Measurements from ENCODE around the gene IFNL4.
"Not testable (repeated sequence)": the region's sequence is repeated elsewhere in the genome, so short reads cannot be mapped to it uniquely, and the experiment has no call there.

IFNL4 gene

GRCh38 chr19:39219108-39219507, 29.5 kb downstream of the IFNL4 start:
- DNase-seq = not testable (repeated sequence)

- no peak for DNase-seq
Measured at GRCh38 chr19:39218230-39219007, 30.2 kb downstream of the IFNL4 start.

- DNase-seq = no peak
Measured at GRCh38 chr19:39217094-39217493, 31.6 kb downstream of the IFNL4 start.

- DNase-seq = not testable (repeated sequence)
Measured at GRCh38 chr19:39215323-39215722, 33.3 kb downstream of the IFNL4 start.

- no peak for DNase-seq
Measured at GRCh38 chr19:39212375-39212742, 36.3 kb downstream of the IFNL4 start.

GRCh38 chr19:39211731-39212374, 36.8 kb downstream of the IFNL4 start:
- DNase-seq = no peak

- DNase-seq = no peak
Measured at GRCh38 chr19:39209196-39209595, 39.5 kb downstream of the IFNL4 start.

- no peak for DNase-seq
Measured at GRCh38 chr19:39208175-39208795, 40.4 kb downstream of the IFNL4 start.

GRCh38 chr19:39207293-39207836, 41.3 kb downstream of the IFNL4 start:
- DNase-seq = no peak

GRCh38 chr19:39206122-39206521, 42.5 kb downstream of the IFNL4 start:
- DNase-seq = no peak

GRCh38 chr19:39205449-39205764, 43.2 kb downstream of the IFNL4 start:
- no peak for DNase-seq

- no peak for DNase-seq
Measured at GRCh38 chr19:39203372-39204341, 45.0 kb downstream of the IFNL4 start, which contains the start of gene SYCN. Gene SYCN, minus strand, starts transcription at chr19:39204263. Its CDS starts 9 bp downstream, at chr19:39204254.

- DNase-seq = no peak
Measured at GRCh38 chr19:39202998-39203355, 45.7 kb downstream of the IFNL4 start.

GRCh38 chr19:39200803-39201115, 47.9 kb downstream of the IFNL4 start:
- DNase-seq = no peak

GRCh38 chr19:39200066-39200802, 48.4 kb downstream of the IFNL4 start:
- DNase-seq = no peak

- DNase-seq = peak; percentile 56
Measured at GRCh38 chr19:39199025-39199424, 49.6 kb downstream of the IFNL4 start.

GRCh38 chr19:39197808-39198207, 50.8 kb downstream of the IFNL4 start:
- DNase-seq = no peak

GRCh38 chr19:39196860-39197562, 51.6 kb downstream of the IFNL4 start, which contains the start of gene NCCRP1:
Gene NCCRP1, plus strand, starts transcription at chr19:39196964. Its CDS starts 19 bp downstream, at chr19:39196983.
- peak; percentile 53 for DNase-seq

- no peak for DNase-seq
Measured at GRCh38 chr19:39196320-39196719, 52.3 kb downstream of the IFNL4 start.

Measured in right kidney (tissue), 1 donor.